ENCODE results near the gene SYT1.

GRCh38 chr12:79367032-79367589, 502.5 kb downstream of the SYT1 start:
- TF ChIP-seq GABPA (IDR thresholded peaks at IDR 0.05; ENCODE audit: borderline replicate concordance, insufficient read depth, low read length) (no peak), CTCF (IDR thresholded peaks at IDR 0.05; ENCODE audit: control extremely low read depth in 1 of 3, insufficient read depth in 1 of 3, low read depth in 1 of 3, low read length in 3 of 3) (no peak)

All from H1 (cell line).